ENCODE data around the gene RMP24. TPM values are rescaled to one million over a fixed set of nuclear protein-coding genes. Genes with fewer than 3 reads are reported as not detected.

Gene RMP24

GRCh38 chr18:36025025-36025424 lies 52.5 kb downstream of the RMP24 start:
- peaks cover 33% of the 10 kb centered on the region for H3K36me3 Mint-ChIP-seq
- H3K9me3 Mint-ChIP-seq: no peaks in the 10 kb centered on the region
- peak overlapping the region; percentile 4 for H3K4me3 Mint-ChIP-seq
- no peak for TF ChIP-seq CTCF (conservative IDR thresholded peaks at IDR 0.05)
- H3K27me3 Mint-ChIP-seq: no peaks in the 10 kb centered on the region
- no peak for DNase-seq (ENCODE audit: extremely low spot score, unreplicated experiment)
- peak overlapping the region; percentile 35 for H3K27ac Mint-ChIP-seq
- H3K4me1 Mint-ChIP-seq (ENCODE audit: unreplicated experiment): peaks cover 18% of the 10 kb centered on the region

GRCh38 chr18:36028859-36029258 lies 56.4 kb downstream of the RMP24 start:
- H3K4me3 Mint-ChIP-seq: no peak overlapping the region
- H3K27ac Mint-ChIP-seq: no peak overlapping the region
- peaks cover 10% of the 10 kb centered on the region for H3K4me1 Mint-ChIP-seq (ENCODE audit: unreplicated experiment)
- no peak for TF ChIP-seq CTCF (conservative IDR thresholded peaks at IDR 0.05)
- no peaks in the 10 kb centered on the region for H3K9me3 Mint-ChIP-seq
- DNase-seq (ENCODE audit: extremely low spot score, unreplicated experiment): no peak
- H3K27me3 Mint-ChIP-seq: no peaks in the 10 kb centered on the region
- peaks cover 41% of the 10 kb centered on the region for H3K36me3 Mint-ChIP-seq

Small RNA genes lying within 50 kb of the gene (microRNA-seq; reads per million reads assigned to microRNA genes)
- gene MIR3929: not detected

Other genes with a start within 250 kb of the RMP24 start
- gene RPRD1A, start 94.9 kb downstream of the RMP24 start, total RNA-seq (ENCODE audit: low replicate concordance): 41.0 and 52.4 TPM in 2 replicates
- 29.7 and 48.7 TPM in 2 replicates for gene SLC39A6, start 156.7 kb downstream of the RMP24 start, total RNA-seq (ENCODE audit: low replicate concordance)
- gene ELP2, start 157.2 kb downstream of the RMP24 start, total RNA-seq (ENCODE audit: low replicate concordance): 79.2 and 94.6 TPM in 2 replicates
- gene MOCOS, start 214.8 kb downstream of the RMP24 start, total RNA-seq (ENCODE audit: low replicate concordance): 2.4 and 3.2 TPM in 2 replicates